COLO668 (cell line): ENCODE measurements around the gene FHAD1.

Source experiments
- DNase-seq: peaks from one replicate; lab custom pipeline; 2025; ENCODE audit not compliant: unreplicated experiment; lab: John Stamatoyannopoulos, UW

Gene FHAD1

DNA sequence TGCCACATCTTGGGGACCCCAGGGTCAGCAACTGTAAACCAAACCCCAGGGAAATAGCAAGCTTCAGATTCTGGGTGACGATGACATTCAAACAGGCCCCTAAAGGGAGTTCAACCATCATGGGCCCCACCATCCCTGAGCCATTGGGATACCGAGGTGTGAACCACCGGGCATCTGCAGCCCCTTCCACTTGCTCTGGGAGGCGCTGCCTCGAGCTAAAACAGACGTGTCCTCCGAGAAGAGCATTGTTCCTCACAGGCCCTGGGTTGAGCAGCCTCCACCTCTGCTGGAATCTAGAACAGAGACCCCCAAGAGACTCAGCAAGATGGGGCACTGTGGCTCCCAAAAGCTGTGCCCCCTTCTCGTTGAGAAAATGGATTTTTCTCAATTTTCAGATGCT lies 143.6 kb downstream of the FHAD1 start:
- no peak for DNase-seq

DNA sequence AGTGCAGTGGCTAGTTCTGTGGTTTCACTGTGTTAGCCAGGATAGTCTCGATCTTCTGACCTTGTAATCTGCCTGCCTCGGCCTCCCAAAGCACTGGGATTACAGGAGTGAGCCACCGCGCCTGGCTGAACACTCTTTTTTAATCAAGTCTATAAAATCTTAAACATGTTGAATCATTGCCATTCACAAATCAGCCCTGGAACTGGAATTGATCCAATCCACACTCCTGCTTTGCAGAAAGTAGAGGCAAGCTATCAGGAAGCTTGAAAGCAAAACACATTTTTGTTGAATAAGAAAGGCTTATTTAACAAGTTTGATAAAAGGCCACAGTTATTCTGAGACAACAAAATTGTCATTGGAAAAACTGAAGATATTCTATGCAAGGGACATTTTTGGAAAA lies 144.3 kb downstream of the FHAD1 start:
- DNase-seq, result no peak

DNA sequence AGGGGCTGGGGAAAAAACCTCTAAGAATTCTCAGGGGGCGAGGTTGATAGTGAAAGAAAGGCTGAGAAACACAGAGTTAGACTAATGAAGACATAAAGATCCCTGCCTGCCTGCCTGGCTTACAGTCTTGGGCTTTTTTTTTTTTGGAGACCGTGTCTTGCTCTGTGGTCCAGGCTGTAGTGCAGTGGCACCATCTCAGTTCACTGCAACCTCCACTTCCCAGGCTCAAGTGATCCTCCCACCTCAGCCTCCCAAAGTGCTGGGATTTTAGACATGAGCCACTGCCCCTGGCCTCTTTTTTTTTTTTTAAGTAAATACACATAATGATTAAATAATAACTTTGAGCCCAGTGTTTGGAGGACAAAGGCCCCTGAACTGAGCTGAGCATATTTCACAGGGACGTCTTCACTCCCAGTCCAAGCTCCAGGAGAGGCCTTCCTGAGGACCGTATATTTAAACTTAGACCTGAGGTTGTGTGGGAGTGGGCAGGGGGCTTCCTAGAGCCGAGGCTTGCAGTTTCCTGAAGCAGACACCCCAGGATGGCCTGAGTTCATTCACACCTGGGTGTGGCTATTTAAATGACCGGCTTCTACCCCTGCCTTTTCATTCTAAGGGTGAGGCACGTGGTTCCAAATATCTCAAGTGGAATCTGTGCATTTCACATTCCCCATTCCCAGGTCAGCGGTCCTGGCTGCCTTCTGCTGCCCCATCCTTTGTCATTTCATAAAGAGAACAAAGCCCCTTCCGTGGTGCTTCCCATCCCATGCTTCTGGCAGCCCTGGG lies 146.6 kb downstream of the FHAD1 start:
- no peak for DNase-seq

DNA sequence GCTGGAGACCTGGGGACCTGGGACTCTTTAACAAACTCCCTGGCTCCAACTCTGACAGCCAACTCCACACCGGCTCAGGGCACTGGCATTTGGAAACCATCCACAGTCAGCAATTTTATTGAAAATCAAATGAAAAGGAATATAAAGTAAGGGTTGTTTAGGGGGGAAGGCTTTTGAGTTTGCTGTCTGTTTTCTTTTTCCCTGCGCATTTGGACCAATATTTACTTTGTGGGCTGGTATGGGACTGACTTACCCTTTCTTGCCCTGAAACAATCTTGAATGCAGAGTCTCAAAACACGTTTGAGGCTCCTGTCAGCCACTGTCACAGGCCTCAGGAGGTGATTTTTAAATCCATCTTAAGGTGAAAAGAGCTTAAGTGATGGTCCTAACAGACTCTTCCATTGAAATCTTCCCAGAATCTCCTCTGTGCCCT lies 147.3 kb downstream of the FHAD1 start:
- no peak for DNase-seq

DNA sequence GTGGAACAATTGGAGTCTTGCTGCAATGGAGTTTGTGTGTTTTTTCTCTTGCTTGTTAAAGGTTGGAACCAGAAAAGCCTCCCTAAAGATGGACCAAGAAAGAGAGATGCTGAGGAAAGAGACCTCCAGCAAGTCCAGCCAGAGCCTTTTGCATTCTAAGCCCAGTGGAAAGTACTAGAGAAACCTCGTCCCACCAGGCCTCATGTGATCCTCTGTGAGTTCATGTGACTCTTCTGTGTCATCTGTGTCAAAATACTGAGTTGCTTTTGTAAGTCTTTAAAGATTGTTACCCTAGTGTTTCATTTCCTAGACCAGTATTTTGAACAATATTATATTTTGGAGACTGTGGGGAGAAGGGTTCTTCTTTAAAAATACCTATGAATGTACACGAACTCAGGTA lies 150.2 kb downstream of the FHAD1 start:
- no peak for DNase-seq

DNA sequence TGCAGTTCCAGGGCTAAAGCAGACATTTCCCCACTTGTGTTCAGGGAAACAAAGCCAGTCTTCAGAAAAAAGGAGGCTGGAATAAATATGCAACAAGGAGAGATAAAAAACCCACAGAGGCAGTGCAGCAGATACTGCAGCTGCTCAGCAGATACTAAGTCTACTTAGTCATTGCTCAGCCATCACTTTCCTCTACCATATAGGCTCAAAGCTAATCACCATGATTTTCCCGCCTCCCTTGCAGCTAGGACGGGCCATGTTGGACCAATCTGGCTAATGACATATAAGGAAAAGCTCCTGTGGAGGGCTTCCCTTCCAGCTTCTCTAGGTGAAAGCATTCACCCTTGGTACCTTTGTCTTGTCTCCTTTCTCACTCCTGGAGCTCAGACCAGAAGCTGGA lies 152.7 kb downstream of the FHAD1 start:
- DNase-seq, result no peak

DNA sequence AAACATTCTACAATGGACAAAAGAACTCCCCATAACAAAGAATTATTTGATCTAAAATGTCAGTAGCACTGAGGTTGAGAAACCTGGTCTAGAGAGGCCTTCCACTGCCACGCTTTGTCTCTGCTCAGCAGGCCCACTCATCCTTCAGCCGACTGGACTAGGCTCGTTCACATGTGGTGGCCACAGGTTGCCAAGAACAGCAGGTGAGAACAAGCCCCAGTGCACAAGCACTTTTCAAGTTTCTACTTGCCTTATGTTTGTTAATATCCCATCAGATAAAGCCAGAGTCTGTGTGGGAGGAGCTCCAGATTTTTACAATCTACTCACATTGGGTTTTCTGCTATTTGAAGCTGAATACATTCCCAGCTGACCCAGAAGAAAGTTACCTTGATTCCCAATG lies 153.6 kb downstream of the FHAD1 start:
- DNase-seq, result peak; percentile 83

GRCh38 chr1:15401391-15402055 lies 154.5 kb downstream of the FHAD1 start:
- no peak for DNase-seq

GRCh38 chr1:15402809-15403450 lies 155.9 kb downstream of the FHAD1 start:
- DNase-seq, result no peak

GRCh38 chr1:15403962-15404580 lies 157.0 kb downstream of the FHAD1 start:
- no peak for DNase-seq

GRCh38 chr1:15405106-15405850 lies 158.3 kb downstream of the FHAD1 start:
- no peak for DNase-seq

- no peak for DNase-seq
These were observed 159.9 kb downstream of the FHAD1 start for GRCh38 chr1:15406614-15407559.

DNA sequence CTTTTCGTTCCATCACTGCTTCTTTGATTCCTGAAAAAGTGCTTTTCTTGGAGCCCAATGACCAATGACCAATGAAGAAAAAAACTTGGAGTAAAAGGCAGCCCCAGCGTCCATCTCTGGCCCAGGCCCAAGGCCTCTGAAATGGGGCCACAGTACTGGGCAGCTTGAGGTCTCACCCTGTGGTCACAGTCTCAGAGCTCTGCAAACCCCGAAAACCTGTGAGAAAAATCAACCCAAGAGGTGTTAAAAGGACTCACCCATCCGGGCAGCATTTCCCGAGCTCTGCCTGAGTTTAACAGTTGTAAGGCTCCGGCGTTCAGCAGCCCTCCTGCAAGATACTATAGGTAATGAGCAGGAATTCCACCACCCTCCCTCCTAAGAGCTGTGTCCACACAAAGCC lies 160.6 kb downstream of the FHAD1 start:
- no peak for DNase-seq

- DNase-seq, result no peak
These were observed 161.9 kb downstream of the FHAD1 start for GRCh38 chr1:15408890-15409387.

GRCh38 chr1:15409388-15410222 lies 162.6 kb downstream of the FHAD1 start, which contains the start of gene EFHD2:
Gene EFHD2, plus strand, starts transcription at chr1:15409888. Its CDS starts 84 bp downstream, at chr1:15409972.
- DNase-seq, result peak; percentile 99

- peak; percentile 62 for DNase-seq
These were observed 163.3 kb downstream of the FHAD1 start for GRCh38 chr1:15410223-15410883.

DNA sequence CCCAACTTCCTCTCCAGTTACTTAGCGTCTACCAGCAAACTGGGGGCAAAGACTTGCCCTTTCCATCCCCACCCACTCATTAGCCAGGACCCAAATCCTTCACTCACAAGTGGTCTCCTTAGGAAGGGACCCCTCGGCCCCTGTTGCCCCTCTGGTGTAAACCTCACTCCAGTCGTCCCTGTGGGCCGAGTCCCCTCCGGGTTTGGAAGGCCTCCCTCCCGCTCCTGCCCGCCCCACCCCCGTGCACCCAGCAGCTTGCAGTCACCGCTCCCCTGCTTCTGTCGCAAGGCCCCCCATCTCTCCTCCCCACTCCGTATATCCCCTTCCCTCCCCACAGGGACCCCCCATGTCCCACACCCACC lies 163.8 kb downstream of the FHAD1 start:
- peak; percentile 41 for DNase-seq

DNA sequence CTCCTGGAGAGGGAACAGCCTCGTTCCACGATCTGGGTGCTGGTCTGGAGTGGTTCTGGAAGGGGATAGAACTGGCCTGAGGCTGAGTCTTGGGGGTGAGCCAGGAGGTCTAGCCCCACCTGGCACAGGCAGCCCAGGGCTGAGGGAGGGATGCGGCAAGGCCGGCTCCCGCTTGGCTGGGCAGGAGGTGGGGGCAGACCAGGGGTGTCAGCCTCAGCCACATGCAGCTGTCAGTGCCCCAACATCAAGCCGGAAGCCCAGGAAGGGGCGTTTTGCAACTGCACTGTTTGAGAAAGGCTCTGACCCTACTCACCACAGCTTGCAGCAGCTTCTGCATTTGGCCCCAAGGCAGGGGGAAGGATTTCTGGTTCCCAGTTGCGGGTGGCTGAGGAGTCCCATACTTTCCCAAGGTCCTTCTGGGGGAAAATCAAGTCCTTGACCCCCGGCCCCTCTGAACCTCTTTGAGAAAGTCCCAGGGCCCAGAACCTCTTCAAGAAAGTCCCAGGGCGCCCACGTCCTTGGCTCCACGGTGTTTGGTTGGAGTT lies 164.6 kb downstream of the FHAD1 start:
- peak; percentile 64 for DNase-seq
